ENCODE data around the gene MTR.

MTR gene

DNA sequence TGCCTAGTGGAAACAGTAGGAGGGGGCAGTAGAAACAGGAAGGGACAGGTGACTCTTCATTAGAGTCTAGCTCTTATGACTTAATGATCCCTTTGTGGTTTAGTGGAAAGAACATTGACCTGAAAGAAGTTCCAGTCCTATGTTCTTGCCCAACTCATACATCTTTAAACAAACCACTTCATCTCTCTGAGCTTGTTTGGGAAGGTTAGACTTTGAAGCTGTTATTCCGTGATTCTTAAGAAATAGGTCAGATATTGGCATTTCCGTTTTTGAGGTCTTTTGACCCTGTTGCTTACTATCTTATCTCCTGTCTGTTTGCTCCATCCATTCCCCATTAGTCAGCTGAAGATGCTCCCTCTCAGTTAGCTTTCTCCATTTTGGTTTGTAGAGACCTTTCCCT, 38.5 kb downstream of the MTR start:
- no peak for TF ChIP-seq TCF4 (CRISPR knock-in tag; IDR thresholded peaks at IDR 0.05; ENCODE audit: borderline replicate concordance)
- TF ChIP-seq ISL1 (CRISPR knock-in tag; IDR thresholded peaks at IDR 0.05): no peak
- TF ChIP-seq OSR1 (CRISPR knock-in tag; IDR thresholded peaks at IDR 0.05): no peak
- no peak for TF ChIP-seq ZNF8 (CRISPR knock-in tag; IDR thresholded peaks at IDR 0.05)
- TF ChIP-seq SNAI2 (CRISPR knock-in tag; IDR thresholded peaks at IDR 0.05): no peak
- ATAC-seq: no peak

DNA sequence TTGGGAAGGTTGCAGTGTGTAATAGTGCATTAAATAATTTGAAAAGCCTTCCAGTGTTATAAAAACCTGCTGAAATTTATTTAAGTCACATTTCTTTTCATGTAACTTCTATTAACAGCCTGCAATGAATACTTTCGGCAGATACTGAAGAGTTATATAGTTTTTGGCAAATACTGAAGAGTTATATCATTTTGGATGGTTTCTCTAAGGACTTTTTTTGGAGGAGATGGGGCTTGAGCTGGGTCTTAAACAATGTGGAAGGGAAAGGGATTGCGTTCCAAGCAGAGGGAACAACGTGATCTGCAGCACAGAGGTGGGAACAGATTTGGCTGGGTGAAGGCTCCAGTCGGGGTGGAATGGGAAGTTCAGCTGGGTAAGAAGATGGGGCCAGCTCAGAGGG, 39.8 kb downstream of the MTR start:
- TF ChIP-seq, protein P1, sequence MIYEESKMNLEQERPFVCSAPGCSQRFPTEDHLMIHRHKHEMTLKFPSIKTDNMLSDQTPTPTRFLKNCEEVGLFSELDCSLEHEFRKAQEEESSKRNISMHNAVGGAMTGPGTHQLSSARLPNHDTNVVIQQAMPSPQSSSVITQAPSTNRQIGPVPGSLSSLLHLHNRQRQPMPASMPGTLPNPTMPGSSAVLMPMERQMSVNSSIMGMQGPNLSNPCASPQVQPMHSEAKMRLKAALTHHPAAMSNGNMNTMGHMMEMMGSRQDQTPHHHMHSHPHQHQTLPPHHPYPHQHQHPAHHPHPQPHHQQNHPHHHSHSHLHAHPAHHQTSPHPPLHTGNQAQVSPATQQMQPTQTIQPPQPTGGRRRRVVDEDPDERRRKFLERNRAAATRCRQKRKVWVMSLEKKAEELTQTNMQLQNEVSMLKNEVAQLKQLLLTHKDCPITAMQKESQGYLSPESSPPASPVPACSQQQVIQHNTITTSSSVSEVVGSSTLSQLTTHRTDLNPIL (CRISPR knock-in tag; IDR thresholded peaks at IDR 0.05; ENCODE audit: low read depth): no peak
- TF ChIP-seq ZFP3 (CRISPR knock-in tag; IDR thresholded peaks at IDR 0.05) (no peak), SNAI2 (CRISPR knock-in tag; IDR thresholded peaks at IDR 0.05) (no peak), PPARA (CRISPR knock-in tag; IDR thresholded peaks at IDR 0.05; ENCODE audit: borderline replicate concordance) (no peak), RARB (CRISPR knock-in tag; IDR thresholded peaks at IDR 0.05) (no peak), ISL1 (CRISPR knock-in tag; IDR thresholded peaks at IDR 0.05) (no peak), ZC3H10 (CRISPR knock-in tag; IDR thresholded peaks at IDR 0.05) (no peak), ZFP30 (CRISPR knock-in tag; IDR thresholded peaks at IDR 0.05) (no peak), TCF4 (CRISPR knock-in tag; IDR thresholded peaks at IDR 0.05; ENCODE audit: borderline replicate concordance) (no peak), GLIS3 (CRISPR knock-in tag; IDR thresholded peaks at IDR 0.05) (no peak), TOX (CRISPR knock-in tag; IDR thresholded peaks at IDR 0.05; ENCODE audit: borderline replicate concordance) (no peak), BACH2 (CRISPR knock-in tag; IDR thresholded peaks at IDR 0.05; ENCODE audit: borderline replicate concordance) (no peak)
- TF ChIP-seq, protein P2, sequence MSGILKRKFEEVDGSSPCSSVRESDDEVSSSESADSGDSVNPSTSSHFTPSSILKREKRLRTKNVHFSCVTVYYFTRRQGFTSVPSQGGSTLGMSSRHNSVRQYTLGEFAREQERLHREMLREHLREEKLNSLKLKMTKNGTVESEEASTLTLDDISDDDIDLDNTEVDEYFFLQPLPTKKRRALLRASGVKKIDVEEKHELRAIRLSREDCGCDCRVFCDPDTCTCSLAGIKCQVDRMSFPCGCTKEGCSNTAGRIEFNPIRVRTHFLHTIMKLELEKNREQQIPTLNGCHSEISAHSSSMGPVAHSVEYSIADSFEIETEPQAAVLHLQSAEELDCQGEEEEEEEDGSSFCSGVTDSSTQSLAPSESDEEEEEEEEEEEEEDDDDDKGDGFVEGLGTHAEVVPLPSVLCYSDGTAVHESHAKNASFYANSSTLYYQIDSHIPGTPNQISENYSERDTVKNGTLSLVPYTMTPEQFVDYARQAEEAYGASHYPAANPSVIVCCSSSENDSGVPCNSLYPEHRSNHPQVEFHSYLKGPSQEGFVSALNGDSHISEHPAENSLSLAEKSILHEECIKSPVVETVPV (CRISPR knock-in tag; IDR thresholded peaks at IDR 0.05): no peak
- TF ChIP-seq, protein P3, sequence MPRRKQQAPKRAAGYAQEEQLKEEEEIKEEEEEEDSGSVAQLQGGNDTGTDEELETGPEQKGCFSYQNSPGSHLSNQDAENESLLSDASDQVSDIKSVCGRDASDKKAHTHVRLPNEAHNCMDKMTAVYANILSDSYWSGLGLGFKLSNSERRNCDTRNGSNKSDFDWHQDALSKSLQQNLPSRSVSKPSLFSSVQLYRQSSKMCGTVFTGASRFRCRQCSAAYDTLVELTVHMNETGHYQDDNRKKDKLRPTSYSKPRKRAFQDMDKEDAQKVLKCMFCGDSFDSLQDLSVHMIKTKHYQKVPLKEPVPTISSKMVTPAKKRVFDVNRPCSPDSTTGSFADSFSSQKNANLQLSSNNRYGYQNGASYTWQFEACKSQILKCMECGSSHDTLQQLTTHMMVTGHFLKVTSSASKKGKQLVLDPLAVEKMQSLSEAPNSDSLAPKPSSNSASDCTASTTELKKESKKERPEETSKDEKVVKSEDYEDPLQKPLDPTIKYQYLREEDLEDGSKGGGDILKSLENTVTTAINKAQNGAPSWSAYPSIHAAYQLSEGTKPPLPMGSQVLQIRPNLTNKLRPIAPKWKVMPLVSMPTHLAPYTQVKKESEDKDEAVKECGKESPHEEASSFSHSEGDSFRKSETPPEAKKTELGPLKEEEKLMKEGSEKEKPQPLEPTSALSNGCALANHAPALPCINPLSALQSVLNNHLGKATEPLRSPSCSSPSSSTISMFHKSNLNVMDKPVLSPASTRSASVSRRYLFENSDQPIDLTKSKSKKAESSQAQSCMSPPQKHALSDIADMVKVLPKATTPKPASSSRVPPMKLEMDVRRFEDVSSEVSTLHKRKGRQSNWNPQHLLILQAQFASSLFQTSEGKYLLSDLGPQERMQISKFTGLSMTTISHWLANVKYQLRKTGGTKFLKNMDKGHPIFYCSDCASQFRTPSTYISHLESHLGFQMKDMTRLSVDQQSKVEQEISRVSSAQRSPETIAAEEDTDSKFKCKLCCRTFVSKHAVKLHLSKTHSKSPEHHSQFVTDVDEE (CRISPR knock-in tag; IDR thresholded peaks at IDR 0.05): no peak
- TF ChIP-seq, protein P4, sequence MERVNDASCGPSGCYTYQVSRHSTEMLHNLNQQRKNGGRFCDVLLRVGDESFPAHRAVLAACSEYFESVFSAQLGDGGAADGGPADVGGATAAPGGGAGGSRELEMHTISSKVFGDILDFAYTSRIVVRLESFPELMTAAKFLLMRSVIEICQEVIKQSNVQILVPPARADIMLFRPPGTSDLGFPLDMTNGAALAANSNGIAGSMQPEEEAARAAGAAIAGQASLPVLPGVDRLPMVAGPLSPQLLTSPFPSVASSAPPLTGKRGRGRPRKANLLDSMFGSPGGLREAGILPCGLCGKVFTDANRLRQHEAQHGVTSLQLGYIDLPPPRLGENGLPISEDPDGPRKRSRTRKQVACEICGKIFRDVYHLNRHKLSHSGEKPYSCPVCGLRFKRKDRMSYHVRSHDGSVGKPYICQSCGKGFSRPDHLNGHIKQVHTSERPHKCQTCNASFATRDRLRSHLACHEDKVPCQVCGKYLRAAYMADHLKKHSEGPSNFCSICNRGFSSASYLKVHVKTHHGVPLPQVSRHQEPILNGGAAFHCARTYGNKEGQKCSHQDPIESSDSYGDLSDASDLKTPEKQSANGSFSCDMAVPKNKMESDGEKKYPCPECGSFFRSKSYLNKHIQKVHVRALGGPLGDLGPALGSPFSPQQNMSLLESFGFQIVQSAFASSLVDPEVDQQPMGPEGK (CRISPR knock-in tag; IDR thresholded peaks at IDR 0.05; ENCODE audit: borderline replicate concordance): no peak
- ATAC-seq: no peak

DNA sequence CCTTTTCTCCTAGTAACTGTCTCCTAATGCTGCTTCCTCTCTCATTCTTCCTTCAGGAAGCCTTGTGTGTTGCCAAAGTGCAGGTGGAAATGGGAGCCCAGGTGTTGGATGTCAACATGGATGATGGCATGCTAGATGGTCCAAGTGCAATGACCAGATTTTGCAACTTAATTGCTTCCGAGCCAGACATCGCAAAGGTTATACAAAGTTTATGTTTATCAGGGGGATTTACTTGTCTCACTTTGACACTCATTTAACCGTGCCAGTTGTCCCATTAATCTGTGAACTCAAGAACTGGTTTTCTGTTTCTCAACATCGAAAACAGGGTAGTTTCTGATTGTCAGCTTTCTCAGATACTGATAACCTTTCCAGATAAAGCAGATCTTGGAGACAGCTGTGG, 40.4 kb downstream of the MTR start:
- no peak for ATAC-seq
- TF ChIP-seq ZFP30 (CRISPR knock-in tag; IDR thresholded peaks at IDR 0.05) (no peak), RARB (CRISPR knock-in tag; IDR thresholded peaks at IDR 0.05) (no peak), ZNF70 (CRISPR knock-in tag; IDR thresholded peaks at IDR 0.05) (no peak), PPARA (CRISPR knock-in tag; IDR thresholded peaks at IDR 0.05; ENCODE audit: borderline replicate concordance) (no peak), TCF4 (CRISPR knock-in tag; IDR thresholded peaks at IDR 0.05; ENCODE audit: borderline replicate concordance) (no peak), ISL1 (CRISPR knock-in tag; IDR thresholded peaks at IDR 0.05) (no peak), ESRRG (CRISPR knock-in tag; IDR thresholded peaks at IDR 0.05) (no peak), ARNTL (CRISPR knock-in tag; IDR thresholded peaks at IDR 0.05; ENCODE audit: borderline replicate concordance, low read depth) (no peak), GLIS3 (CRISPR knock-in tag; IDR thresholded peaks at IDR 0.05) (no peak), SNAI2 (CRISPR knock-in tag; IDR thresholded peaks at IDR 0.05) (no peak)
- TF ChIP-seq, protein P3 (CRISPR knock-in tag; IDR thresholded peaks at IDR 0.05): no peak
- TF ChIP-seq, protein P2 (CRISPR knock-in tag; IDR thresholded peaks at IDR 0.05): no peak
- TF ChIP-seq, protein P1 (CRISPR knock-in tag; IDR thresholded peaks at IDR 0.05; ENCODE audit: low read depth): no peak
- TF ChIP-seq, protein P5, sequence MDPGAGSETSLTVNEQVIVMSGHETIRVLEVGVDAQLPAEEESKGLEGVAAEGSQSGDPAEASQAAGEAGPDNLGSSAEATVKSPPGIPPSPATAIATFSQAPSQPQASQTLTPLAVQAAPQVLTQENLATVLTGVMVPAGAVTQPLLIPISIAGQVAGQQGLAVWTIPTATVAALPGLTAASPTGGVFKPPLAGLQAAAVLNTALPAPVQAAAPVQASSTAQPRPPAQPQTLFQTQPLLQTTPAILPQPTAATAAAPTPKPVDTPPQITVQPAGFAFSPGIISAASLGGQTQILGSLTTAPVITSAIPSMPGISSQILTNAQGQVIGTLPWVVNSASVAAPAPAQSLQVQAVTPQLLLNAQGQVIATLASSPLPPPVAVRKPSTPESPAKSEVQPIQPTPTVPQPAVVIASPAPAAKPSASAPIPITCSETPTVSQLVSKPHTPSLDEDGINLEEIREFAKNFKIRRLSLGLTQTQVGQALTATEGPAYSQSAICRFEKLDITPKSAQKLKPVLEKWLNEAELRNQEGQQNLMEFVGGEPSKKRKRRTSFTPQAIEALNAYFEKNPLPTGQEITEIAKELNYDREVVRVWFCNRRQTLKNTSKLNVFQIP (CRISPR knock-in tag; IDR thresholded peaks at IDR 0.05; ENCODE audit: borderline replicate concordance, low read depth): no peak

All from SK-N-SH treated with all-trans-retinoic acid at 6 μM for 48 hours (cell line).